NB4 (cell line): ENCODE results near the gene GMDS.

ENCODE experiments used
- DNase-seq: peaks from one replicate; pipeline ENCODE4 v3.0.0; 2010; ENCODE audit warnings: low read depth
- H3K4me3 ChIP-seq: one replicate; pipeline ENCODE4 v1.5.1; 2011; ENCODE audit warnings: mild to moderate bottlenecking, low read depth, low read length, moderate library complexity
- CTCF ChIP-seq: IDR thresholded peaks from one replicate; pipeline ENCODE4 v1.5.1; 2012; ENCODE audit warnings: low read depth, low read length
- MAX ChIP-seq: IDR thresholded peaks from 2 replicates; pipeline ENCODE4 v1.6.1; 2011; ENCODE audit warnings: low read depth, low read length
- MYC ChIP-seq: IDR thresholded peaks from 2 replicates; pipeline ENCODE4 v1.6.1; 2011; ENCODE audit warnings: low read depth, low read length
- POLR2A ChIP-seq: IDR thresholded peaks from 2 replicates; pipeline ENCODE4 v1.6.1; 2011; ENCODE audit warnings: mild to moderate bottlenecking; ENCODE audit not compliant: insufficient read length; ENCODE audit errors: extremely low read depth

The GMDS gene

DNA sequence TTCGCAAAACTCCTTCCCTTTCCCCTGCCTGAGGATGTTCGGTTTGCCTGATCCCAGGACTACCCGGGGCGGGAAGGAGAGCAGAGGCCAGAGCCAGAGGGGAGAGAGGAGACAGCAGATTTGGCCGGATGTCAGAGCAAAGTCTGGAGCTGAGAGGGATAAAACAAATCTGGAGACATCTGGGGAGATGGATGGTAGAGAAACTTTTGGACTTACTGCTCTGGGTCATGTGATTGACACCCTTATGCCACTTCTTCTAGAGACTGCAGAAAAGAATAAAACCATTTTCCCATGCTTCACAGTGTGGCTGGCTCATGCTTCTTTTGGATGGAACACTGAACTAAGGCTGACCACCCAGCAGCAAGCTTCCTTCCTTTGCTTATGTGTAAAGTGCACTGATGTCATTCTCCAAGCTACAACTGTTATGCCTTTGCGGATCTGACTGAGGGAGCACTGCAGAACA lies 461.0 kb downstream of the GMDS start:
- no peak overlapping the region for H3K4me3 ChIP-seq
- no peak for TF ChIP-seq POLR2A
- no peak for TF ChIP-seq CTCF
- no peak for TF ChIP-seq MAX
- no peak for TF ChIP-seq MYC
- DNase-seq: no peak

- H3K4me3 ChIP-seq: no peak overlapping the region
- DNase-seq: no peak
- TF ChIP-seq MAX (no peak), POLR2A (no peak), MYC (no peak), CTCF (no peak)
Measured at GRCh38 chr6:1781817-1782184, 463.6 kb downstream of the GMDS start.

GRCh38 chr6:1781152-1781816 lies 464.1 kb downstream of the GMDS start:
- TF ChIP-seq MYC (no peak), MAX (no peak), POLR2A (no peak), CTCF (no peak)
- no peak for DNase-seq
- no peak overlapping the region for H3K4me3 ChIP-seq

DNA sequence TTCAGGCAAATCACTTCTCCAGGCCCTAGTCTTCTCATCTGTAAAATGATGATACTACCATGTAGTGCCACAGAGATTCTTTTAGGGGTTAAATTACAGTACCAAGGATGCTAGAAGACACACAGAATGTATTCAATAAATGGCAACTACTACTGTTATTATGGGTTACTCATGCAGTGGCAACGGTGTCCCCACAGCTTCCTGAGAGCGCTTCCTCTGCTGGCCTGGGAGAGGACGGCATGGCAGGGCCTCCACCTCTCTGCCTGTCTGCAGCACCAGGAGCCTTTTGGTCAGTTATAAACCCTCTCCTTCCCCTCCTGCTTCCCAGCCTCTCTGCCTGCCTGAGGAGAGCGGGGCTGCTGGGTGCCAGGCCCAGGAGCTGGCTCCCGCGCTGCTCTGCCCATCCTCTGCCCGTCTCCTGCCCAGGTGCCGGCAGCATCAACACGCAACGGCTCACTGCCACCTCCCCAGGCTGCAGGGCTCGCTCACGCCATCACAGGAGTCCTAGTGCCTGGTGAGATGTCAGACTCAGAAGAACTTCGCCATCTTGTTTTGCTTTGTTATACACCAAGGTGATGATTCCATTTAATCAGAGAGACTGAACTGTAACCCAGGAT lies 465.0 kb downstream of the GMDS start:
- no peak for DNase-seq
- no peak for TF ChIP-seq POLR2A
- no peak for TF ChIP-seq MAX
- TF ChIP-seq CTCF: no peak
- TF ChIP-seq MYC: no peak
- H3K4me3 ChIP-seq: no peak overlapping the region

DNA sequence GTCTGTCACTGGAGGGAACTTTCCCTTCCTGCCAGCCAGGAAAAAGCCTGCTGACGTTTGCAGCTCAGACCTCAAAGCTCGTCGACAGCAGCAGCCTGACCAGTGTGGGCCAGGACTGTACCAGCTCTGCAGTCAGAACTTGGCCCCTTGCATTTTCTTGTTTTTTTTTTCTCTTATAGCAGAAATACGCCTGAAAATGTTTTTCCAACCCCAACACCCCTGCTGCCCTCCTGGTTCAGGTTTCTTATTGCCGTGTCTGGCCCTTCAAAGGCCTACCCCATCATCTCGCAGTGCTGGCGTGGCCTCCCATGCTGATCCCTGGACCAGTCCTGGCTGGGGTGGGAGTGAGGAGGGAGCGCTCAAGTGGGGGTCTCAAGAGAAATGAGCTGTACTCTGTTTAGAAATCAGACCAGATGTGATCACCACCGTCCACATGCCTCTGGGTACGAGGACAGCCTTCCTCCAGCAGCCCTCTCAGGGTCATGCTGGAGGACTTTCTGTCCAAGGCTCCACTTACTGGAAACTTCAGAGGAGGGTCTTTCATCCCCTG lies 466.6 kb downstream of the GMDS start:
- no peak for TF ChIP-seq MYC
- no peak for TF ChIP-seq POLR2A
- no peak for TF ChIP-seq CTCF
- TF ChIP-seq MAX: no peak
- no peak for DNase-seq

More for the DNA sequence above, 466.6 kb downstream of the GMDS start:
- H3K4me3 ChIP-seq: no peak overlapping the region
